Activated CD8-positive, alpha-beta T cell treated with anti-CD3 and anti-CD28 coated beads for 36 hours (primary cell): ENCODE measurements around the gene RAD23B. TPM values are rescaled to one million over a fixed set of nuclear protein-coding genes. Genes with fewer than 3 reads are reported as not detected.
"Not testable (repeated sequence)": the region's sequence is repeated elsewhere in the genome, so short reads cannot be mapped to it uniquely, and the experiment has no call there.

ENCODE experiments used
- ATAC-seq: fragments of 200-7000 bp; cut with Tn5 transposase; one replicate; pipeline ENCODE4 v1.10.0; 2021; ENCODE audit warnings: mild to moderate bottlenecking, moderate library complexity
- CTCF ChIA-PET: fragments of 350-600 bp; sonication (Branson Sonifier 250); formaldehyde crosslinking; loops from one replicate; lab custom pipeline; 2021; ENCODE audit warnings: antibody characterized with exemption; lab: Charles Lee
- POLR2A ChIA-PET: fragments of 350-600 bp; sonication (Branson Sonifier 250); formaldehyde crosslinking; loops from one replicate; lab custom pipeline; 2021; ENCODE audit warnings: antibody characterized with exemption; lab: Charles Lee
- DNase-seq: peaks from one replicate; pipeline ENCODE4 v3.0.0-alpha.2; 2020
- H3K27ac Mint-ChIP-seq: one replicate; pipeline ENCODE4 v1.8.0; 2021; ENCODE audit warnings: mild to moderate bottlenecking, mixed read lengths
- H3K27me3 Mint-ChIP-seq: one replicate; pipeline ENCODE4 v1.8.0; 2021; ENCODE audit warnings: mixed read lengths
- H3K36me3 Mint-ChIP-seq: one replicate; pipeline ENCODE4 v1.8.0; 2021; ENCODE audit warnings: low read depth, mixed read lengths
- H3K4me1 Mint-ChIP-seq: one replicate; pipeline ENCODE4 v1.8.0; 2021; ENCODE audit warnings: low read depth, mixed read lengths
- H3K4me3 Mint-ChIP-seq: one replicate; pipeline ENCODE4 v1.8.0; 2021; ENCODE audit warnings: mild to moderate bottlenecking, moderate library complexity, mixed read lengths
- H3K9me3 Mint-ChIP-seq: one replicate; pipeline ENCODE4 v1.8.0; 2021; ENCODE audit warnings: mixed read lengths
- intact Hi-C: fragments of 100-400 bp; cut with micrococcal nuclease; formaldehyde crosslinking; loops from one replicate; pipeline ENCODE4 v1.10.0; 2022
- total RNA-seq, 2 experiments: library from RNA; stranded (reverse); gene quantifications; one replicate each; pipeline ENCODE4 v1.2.3, GENCODE V29; 2021
- TF ChIP-seq, protein P1 (sequence below): fragments of 200-600 bp; IDR thresholded peaks from one replicate; pipeline ENCODE4 v1.8.0; 2022; ENCODE audit warnings: antibody characterized with exemption, mild to moderate bottlenecking

RAD23B gene
- total RNA-seq, 2 experiments from 2014 or later, result 115 to 117 TPM

DNA sequence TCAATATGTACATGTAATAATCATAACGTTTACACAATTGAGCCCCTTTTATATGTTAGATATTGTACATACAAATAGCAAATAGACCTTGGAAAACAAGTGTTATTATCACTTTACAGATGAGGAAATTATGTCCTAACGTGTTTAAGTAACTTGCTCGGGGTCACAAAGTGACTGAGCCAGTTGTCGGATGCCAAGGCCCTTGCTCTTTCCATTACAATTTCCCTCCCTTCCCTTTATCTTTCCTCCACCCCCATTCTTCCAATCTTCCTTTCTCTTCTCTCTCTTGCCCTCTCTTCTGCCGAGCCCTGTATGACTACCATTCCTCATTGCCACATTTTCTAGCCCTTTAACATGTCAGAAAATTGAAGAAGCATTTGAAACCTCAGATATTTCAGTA is 34.4 kb upstream of the RAD23B start:
- Mint-ChIP-seq H3K36me3 (no peaks in the 10 kb centered on the region), H3K27me3 (peaks cover 5% of the 10 kb centered on the region), H3K4me1 (peaks cover 22% of the 10 kb centered on the region), H3K4me3 (no peak overlapping the region), H3K9me3 (no peaks in the 10 kb centered on the region), H3K27ac (no peak overlapping the region)
- intact Hi-C loops, result no loop called here
- ChIA-PET POLR2A (no interaction called here), CTCF (interaction anchor here (1.3 kb wide), 1 partner anchor 93 kb away, joined by 4 read pairs; no protein-coding TSS in a partner anchor)
- no peak for ATAC-seq
- TF ChIP-seq, protein P1, sequence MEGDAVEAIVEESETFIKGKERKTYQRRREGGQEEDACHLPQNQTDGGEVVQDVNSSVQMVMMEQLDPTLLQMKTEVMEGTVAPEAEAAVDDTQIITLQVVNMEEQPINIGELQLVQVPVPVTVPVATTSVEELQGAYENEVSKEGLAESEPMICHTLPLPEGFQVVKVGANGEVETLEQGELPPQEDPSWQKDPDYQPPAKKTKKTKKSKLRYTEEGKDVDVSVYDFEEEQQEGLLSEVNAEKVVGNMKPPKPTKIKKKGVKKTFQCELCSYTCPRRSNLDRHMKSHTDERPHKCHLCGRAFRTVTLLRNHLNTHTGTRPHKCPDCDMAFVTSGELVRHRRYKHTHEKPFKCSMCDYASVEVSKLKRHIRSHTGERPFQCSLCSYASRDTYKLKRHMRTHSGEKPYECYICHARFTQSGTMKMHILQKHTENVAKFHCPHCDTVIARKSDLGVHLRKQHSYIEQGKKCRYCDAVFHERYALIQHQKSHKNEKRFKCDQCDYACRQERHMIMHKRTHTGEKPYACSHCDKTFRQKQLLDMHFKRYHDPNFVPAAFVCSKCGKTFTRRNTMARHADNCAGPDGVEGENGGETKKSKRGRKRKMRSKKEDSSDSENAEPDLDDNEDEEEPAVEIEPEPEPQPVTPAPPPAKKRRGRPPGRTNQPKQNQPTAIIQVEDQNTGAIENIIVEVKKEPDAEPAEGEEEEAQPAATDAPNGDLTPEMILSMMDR, result no peak
- no peak for DNase-seq

DNA sequence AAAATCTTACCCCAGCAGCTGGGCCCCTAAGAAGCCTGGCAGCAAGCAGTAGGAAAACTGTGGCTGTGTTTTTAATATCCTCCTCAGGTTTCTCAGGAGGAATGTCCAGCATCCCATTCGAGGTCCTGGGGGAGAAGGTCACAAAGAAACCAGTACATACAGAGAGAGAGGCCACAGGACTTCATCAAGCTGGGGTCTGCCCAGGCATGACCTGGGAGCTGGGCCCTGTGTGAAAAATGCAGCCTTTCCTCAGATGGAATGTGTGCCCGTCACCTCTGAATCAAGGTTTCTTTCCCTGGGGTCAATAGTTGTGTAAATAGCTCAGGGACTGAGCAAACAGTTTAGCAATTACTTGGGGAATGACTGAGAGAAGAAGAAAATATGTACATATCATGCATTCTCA is 33.9 kb upstream of the RAD23B start:
- Mint-ChIP-seq H3K27ac (no peak overlapping the region), H3K9me3 (no peaks in the 10 kb centered on the region), H3K4me1 (peaks cover 18% of the 10 kb centered on the region), H3K36me3 (no peaks in the 10 kb centered on the region), H3K27me3 (peaks cover 5% of the 10 kb centered on the region), H3K4me3 (no peak overlapping the region)
- ChIA-PET POLR2A (no interaction called here), CTCF (interaction anchor here (1.6 kb wide), 1 partner anchor 12 kb away, joined by 3 read pairs; no protein-coding TSS in a partner anchor)
- DNase-seq (no peak), ATAC-seq (no peak)
- intact Hi-C loops, result no loop called here
- TF ChIP-seq, protein P1, result no peak

- H3K9me3 Mint-ChIP-seq, result no peaks in the 10 kb centered on the region
- no peaks in the 10 kb centered on the region for H3K36me3 Mint-ChIP-seq
- H3K27ac Mint-ChIP-seq, result no peak overlapping the region
- ATAC-seq (no peak), DNase-seq (no peak)
- H3K4me3 Mint-ChIP-seq, result no peak overlapping the region
- peaks cover 13% of the 10 kb centered on the region for H3K4me1 Mint-ChIP-seq
- H3K27me3 Mint-ChIP-seq, result peaks cover 5% of the 10 kb centered on the region
- TF ChIP-seq, protein P1, result no peak
- ChIA-PET POLR2A (no interaction called here), CTCF (interaction anchor here (1.6 kb wide), 1 partner anchor 11 kb away, joined by 3 read pairs; no protein-coding TSS in a partner anchor)
- intact Hi-C loops, result no loop called here
These were observed 33.3 kb upstream of the RAD23B start for GRCh38 chr9:107249665-107250285.

DNA sequence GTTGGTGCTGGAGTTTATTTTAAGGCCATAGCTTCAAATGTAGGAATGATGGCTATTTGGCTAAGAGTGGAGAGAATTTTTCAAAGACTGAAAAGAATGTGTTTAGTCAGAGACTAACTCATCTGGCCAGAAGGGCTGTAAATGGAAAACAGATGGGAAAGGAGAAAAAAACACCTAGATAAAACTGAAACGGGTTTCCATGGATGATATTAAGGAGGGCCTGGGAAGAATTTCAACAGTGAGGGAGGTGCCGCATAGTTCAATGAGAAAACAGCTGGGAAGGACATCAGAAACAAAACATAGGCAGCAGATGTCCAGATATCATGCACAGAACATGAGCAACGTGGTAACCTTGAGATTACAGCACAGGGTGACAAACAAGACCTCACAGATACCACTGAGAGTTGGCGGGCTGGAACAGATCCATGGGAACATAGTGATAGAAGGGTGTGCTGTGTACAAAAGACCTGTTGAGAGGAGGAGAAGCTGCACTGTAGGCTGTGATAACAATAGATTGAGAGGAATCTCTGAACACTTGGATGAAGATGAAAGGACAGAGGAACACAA is 31.2 kb upstream of the RAD23B start:
- ATAC-seq (no peak), DNase-seq (no peak)
- POLR2A ChIA-PET, result interaction anchor here (1.1 kb wide), 1 partner anchor 9 kb away, joined by 3 read pairs; no protein-coding TSS in a partner anchor
- intact Hi-C loops, result no loop called here
- Mint-ChIP-seq H3K27ac (no peak overlapping the region), H3K4me3 (no peak overlapping the region), H3K27me3 (peaks cover 5% of the 10 kb centered on the region), H3K9me3 (no peaks in the 10 kb centered on the region), H3K36me3 (no peaks in the 10 kb centered on the region), H3K4me1 (peaks cover 1% of the 10 kb centered on the region)
- CTCF ChIA-PET, result interaction anchor here (0.7 to 1.2 kb wide), 2 partner anchors 18 to 85 kb away, joined by 3 read pairs; no protein-coding TSS in a partner anchor
- TF ChIP-seq, protein P1, result no peak

DNA sequence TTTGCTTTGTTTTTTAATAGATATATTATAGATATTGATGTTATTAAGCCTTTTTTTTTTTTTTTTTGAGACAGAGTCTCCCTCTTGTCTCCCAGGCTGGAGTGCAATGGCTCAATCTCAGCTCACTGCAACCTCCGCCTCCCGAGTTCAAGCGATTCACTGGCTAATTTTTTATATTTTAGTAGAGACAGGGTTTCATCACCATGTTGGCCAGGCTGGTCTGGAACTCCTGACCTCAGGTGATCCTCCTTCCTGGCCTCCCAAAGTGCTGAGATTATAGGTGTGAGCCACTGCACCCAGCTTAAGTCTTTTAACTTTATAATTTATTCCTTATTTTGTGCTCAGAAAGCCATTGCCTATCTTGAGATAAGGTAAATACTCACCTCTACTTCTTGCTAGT is 24.2 kb upstream of the RAD23B start:
- DNase-seq (no peak), ATAC-seq (no peak)
- Mint-ChIP-seq H3K27ac (no peak overlapping the region), H3K27me3 (peaks cover 4% of the 10 kb centered on the region), H3K4me3 (no peak overlapping the region), H3K9me3 (peaks cover 1% of the 10 kb centered on the region), H3K36me3 (no peaks in the 10 kb centered on the region), H3K4me1 (peaks cover 7% of the 10 kb centered on the region)
- TF ChIP-seq, protein P1, result no peak
- intact Hi-C loops, result no loop called here
- ChIA-PET CTCF (no interaction called here), POLR2A (no interaction called here)

- H3K27ac Mint-ChIP-seq, H3K4me3 Mint-ChIP-seq, intact Hi-C loops: not testable (repeated sequence)
These were observed 23.2 kb upstream of the RAD23B start for GRCh38 chr9:107259751-107260313.

More at GRCh38 chr9:107259751-107260313, 23.2 kb upstream of the RAD23B start:
- DNase-seq, ATAC-seq, H3K27me3 Mint-ChIP-seq, H3K9me3 Mint-ChIP-seq, H3K36me3 Mint-ChIP-seq, H3K4me1 Mint-ChIP-seq: not testable (repeated sequence)
- CTCF ChIA-PET, result interaction anchor here (1.6 kb wide), 1 partner anchor 81 kb away, joined by 9 read pairs; no protein-coding TSS in a partner anchor
- POLR2A ChIA-PET, result interaction anchor here (1.4 kb wide), 1 partner anchor 8 kb away, joined by 3 read pairs; no protein-coding TSS in a partner anchor
